GM23338 (cell line): Measurements from ENCODE around the gene PCNX1.

Experiments
- CREB1 ChIP-seq: fragments of 250-450 bp; sonication (Bioruptor Pico); IDR thresholded peaks from 2 replicates; pipeline ENCODE4 v1.5.0; 2020; ENCODE audit warnings: low read depth, mild to moderate bottlenecking, moderate library complexity
- ETS1 ChIP-seq: IDR thresholded peaks from 2 replicates; pipeline ENCODE4 v1.6.1; 2016; ENCODE audit warnings: antibody characterized with exemption
- EZH2 ChIP-seq: fragments of 200-600 bp; sonication (generic); IDR thresholded peaks from one replicate; pipeline ENCODE4 v1.8.0; 2017; ENCODE audit warnings: antibody characterized with exemption, mild to moderate bottlenecking, low read depth; ENCODE audit not compliant: unreplicated experiment
- EZH2phosphoT487 ChIP-seq: fragments of 200-600 bp; sonication (generic); IDR thresholded peaks from one replicate; pipeline ENCODE4 v1.8.1; 2018; ENCODE audit warnings: antibody characterized with exemption; ENCODE audit not compliant: unreplicated experiment
- JUNB ChIP-seq: IDR thresholded peaks from one replicate; pipeline ENCODE4 v1.6.1; 2016; ENCODE audit warnings: antibody characterized with exemption; ENCODE audit not compliant: unreplicated experiment
- POLR2AphosphoS5 ChIP-seq: IDR thresholded peaks from 2 replicates; pipeline ENCODE4 v1.6.1; 2016; ENCODE audit warnings: antibody characterized with exemption, low read depth
- STAT1 ChIP-seq: IDR thresholded peaks from one replicate; pipeline ENCODE4 v1.6.1; 2016; ENCODE audit warnings: antibody characterized with exemption; ENCODE audit not compliant: unreplicated experiment
- ZNF114 ChIP-seq: fragments of 250-450 bp; sonication (Bioruptor Pico); IDR thresholded peaks from 2 replicates; pipeline ENCODE4 v1.5.0; 2020; ENCODE audit warnings: mild to moderate bottlenecking, moderate library complexity
- ZNF331 ChIP-seq: fragments of 250-450 bp; sonication (Bioruptor Pico); IDR thresholded peaks from 2 replicates; pipeline ENCODE4 v1.5.0; 2020; ENCODE audit warnings: low read depth, mild to moderate bottlenecking, moderate library complexity
- TF ChIP-seq, protein P1 (sequence below), 2 experiments: fragments of 200-600 bp in 1 of 2; sonication (generic) in 1 of 2; conservative IDR thresholded peaks; 2 replicates each; pipeline versions ENCODE4 v1.5.1 to v1.6.1; 2016 to 2017; ENCODE audit warnings: antibody characterized with exemption in 2 of 2, low read depth in 2 of 2, mild to moderate bottlenecking in 2 of 2, moderate library complexity in 1 of 2
- TF ChIP-seq, protein P2 (sequence below): IDR thresholded peaks from one replicate; pipeline ENCODE4 v1.6.1; 2018; ENCODE audit warnings: antibody characterized with exemption; ENCODE audit not compliant: unreplicated experiment
- TF ChIP-seq, protein P3 (sequence below): fragments of 250-450 bp; sonication (Bioruptor Pico); IDR thresholded peaks from 2 replicates; pipeline ENCODE4 v1.5.0; 2020; ENCODE audit warnings: mild to moderate bottlenecking, moderate library complexity

DNA sequence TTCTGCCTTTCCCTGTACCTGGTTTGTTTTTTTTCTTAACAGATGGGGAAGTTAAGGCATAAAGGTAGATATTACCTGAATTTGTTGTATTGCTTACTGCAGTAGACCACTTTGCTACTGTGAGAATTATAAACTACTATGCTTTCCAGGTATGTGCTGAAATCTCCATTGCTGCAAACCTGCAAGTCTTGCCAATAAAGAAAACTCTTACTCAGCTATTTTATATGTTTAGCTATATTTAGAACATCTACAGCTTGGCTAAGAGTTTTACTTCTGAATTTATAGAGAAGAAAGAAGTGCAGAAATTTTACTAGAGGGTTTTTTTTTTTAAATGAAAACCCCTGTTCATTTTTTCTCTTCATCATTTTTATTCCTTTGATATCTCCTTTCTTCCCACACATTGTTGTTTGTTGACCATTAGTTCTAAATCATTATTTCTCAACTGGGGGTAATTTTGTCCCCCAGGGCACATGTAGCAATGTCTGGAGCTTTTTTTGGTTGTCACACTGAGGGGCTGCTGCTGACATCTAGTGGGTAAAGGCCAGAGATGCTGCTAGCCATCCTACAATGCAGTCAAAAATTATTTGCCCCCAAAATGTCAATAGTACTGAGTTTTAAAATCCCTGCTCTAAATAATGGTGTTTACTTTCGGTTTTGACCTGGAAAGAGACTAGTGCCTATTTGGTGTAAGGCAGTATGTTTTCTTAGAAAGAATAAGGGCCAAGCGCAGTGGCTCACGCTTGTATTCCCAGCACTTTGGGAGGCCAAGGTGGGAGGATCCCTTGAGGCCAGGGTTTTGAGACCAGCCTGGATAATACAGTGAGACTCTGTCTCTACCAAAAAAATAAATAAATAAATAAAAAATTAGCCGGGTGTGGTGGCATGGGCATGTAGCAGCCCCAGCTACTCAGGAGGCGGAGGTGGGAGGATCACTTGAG lies 48.6 kb downstream of the PCNX1 start:
- TF ChIP-seq POLR2AphosphoS5 (no peak), EZH2 (no peak), EZH2phosphoT487 (no peak), CREB1 (CRISPR knock-in tag) (no peak), STAT1 (no peak), JUNB (no peak), ZNF331 (CRISPR knock-in tag) (no peak), ETS1 (no peak), ZNF114 (CRISPR knock-in tag) (no peak)
- TF ChIP-seq, protein P1, sequence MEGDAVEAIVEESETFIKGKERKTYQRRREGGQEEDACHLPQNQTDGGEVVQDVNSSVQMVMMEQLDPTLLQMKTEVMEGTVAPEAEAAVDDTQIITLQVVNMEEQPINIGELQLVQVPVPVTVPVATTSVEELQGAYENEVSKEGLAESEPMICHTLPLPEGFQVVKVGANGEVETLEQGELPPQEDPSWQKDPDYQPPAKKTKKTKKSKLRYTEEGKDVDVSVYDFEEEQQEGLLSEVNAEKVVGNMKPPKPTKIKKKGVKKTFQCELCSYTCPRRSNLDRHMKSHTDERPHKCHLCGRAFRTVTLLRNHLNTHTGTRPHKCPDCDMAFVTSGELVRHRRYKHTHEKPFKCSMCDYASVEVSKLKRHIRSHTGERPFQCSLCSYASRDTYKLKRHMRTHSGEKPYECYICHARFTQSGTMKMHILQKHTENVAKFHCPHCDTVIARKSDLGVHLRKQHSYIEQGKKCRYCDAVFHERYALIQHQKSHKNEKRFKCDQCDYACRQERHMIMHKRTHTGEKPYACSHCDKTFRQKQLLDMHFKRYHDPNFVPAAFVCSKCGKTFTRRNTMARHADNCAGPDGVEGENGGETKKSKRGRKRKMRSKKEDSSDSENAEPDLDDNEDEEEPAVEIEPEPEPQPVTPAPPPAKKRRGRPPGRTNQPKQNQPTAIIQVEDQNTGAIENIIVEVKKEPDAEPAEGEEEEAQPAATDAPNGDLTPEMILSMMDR (conservative IDR thresholded peaks at IDR 0.05; ENCODE audit: low read depth in 2 of 2), result peak; percentile 62 to 73
- TF ChIP-seq, protein P2, sequence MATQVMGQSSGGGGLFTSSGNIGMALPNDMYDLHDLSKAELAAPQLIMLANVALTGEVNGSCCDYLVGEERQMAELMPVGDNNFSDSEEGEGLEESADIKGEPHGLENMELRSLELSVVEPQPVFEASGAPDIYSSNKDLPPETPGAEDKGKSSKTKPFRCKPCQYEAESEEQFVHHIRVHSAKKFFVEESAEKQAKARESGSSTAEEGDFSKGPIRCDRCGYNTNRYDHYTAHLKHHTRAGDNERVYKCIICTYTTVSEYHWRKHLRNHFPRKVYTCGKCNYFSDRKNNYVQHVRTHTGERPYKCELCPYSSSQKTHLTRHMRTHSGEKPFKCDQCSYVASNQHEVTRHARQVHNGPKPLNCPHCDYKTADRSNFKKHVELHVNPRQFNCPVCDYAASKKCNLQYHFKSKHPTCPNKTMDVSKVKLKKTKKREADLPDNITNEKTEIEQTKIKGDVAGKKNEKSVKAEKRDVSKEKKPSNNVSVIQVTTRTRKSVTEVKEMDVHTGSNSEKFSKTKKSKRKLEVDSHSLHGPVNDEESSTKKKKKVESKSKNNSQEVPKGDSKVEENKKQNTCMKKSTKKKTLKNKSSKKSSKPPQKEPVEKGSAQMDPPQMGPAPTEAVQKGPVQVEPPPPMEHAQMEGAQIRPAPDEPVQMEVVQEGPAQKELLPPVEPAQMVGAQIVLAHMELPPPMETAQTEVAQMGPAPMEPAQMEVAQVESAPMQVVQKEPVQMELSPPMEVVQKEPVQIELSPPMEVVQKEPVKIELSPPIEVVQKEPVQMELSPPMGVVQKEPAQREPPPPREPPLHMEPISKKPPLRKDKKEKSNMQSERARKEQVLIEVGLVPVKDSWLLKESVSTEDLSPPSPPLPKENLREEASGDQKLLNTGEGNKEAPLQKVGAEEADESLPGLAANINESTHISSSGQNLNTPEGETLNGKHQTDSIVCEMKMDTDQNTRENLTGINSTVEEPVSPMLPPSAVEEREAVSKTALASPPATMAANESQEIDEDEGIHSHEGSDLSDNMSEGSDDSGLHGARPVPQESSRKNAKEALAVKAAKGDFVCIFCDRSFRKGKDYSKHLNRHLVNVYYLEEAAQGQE, result no peak
- TF ChIP-seq, protein P3, sequence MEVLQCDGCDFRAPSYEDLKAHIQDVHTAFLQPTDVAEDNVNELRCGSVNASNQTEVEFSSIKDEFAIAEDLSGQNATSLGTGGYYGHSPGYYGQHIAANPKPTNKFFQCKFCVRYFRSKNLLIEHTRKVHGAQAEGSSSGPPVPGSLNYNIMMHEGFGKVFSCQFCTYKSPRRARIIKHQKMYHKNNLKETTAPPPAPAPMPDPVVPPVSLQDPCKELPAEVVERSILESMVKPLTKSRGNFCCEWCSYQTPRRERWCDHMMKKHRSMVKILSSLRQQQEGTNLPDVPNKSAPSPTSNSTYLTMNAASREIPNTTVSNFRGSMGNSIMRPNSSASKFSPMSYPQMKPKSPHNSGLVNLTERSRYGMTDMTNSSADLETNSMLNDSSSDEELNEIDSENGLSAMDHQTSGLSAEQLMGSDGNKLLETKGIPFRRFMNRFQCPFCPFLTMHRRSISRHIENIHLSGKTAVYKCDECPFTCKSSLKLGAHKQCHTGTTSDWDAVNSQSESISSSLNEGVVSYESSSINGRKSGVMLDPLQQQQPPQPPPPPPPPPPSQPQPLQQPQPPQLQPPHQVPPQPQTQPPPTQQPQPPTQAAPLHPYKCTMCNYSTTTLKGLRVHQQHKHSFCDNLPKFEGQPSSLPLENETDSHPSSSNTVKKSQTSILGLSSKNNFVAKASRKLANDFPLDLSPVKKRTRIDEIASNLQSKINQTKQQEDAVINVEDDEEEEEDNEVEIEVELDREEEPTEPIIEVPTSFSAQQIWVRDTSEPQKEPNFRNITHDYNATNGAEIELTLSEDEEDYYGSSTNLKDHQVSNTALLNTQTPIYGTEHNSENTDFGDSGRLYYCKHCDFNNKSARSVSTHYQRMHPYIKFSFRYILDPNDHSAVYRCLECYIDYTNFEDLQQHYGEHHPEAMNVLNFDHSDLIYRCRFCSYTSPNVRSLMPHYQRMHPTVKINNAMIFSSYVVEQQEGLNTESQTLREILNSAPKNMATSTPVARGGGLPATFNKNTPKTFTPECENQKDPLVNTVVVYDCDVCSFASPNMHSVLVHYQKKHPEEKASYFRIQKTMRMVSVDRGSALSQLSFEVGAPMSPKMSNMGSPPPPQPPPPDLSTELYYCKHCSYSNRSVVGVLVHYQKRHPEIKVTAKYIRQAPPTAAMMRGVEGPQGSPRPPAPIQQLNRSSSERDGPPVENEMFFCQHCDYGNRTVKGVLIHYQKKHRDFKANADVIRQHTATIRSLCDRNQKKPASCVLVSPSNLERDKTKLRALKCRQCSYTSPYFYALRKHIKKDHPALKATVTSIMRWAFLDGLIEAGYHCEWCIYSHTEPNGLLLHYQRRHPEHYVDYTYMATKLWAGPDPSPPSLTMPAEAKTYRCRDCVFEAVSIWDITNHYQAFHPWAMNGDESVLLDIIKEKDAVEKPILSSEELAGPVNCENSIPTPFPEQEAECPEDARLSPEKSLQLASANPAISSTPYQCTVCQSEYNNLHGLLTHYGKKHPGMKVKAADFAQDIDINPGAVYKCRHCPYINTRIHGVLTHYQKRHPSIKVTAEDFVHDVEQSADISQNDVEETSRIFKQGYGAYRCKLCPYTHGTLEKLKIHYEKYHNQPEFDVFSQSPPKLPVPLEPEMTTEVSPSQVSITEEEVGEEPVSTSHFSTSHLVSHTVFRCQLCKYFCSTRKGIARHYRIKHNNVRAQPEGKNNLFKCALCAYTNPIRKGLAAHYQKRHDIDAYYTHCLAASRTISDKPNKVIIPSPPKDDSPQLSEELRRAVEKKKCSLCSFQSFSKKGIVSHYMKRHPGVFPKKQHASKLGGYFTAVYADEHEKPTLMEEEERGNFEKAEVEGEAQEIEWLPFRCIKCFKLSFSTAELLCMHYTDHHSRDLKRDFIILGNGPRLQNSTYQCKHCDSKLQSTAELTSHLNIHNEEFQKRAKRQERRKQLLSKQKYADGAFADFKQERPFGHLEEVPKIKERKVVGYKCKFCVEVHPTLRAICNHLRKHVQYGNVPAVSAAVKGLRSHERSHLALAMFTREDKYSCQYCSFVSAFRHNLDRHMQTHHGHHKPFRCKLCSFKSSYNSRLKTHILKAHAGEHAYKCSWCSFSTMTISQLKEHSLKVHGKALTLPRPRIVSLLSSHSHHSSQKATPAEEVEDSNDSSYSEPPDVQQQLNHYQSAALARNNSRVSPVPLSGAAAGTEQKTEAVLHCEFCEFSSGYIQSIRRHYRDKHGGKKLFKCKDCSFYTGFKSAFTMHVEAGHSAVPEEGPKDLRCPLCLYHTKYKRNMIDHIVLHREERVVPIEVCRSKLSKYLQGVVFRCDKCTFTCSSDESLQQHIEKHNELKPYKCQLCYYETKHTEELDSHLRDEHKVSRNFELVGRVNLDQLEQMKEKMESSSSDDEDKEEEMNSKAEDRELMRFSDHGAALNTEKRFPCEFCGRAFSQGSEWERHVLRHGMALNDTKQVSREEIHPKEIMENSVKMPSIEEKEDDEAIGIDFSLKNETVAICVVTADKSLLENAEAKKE (CRISPR knock-in tag), result no peak
